GM21529 (cell line): ENCODE results near the gene PDLIM1.

Source experiments
- ATAC-seq: cut with Tn5 transposase; IDR thresholded peaks from one replicate; pipeline ENCODE4 v1.9.1; 2021; ENCODE audit not compliant: unreplicated experiment

PDLIM1 gene

DNA sequence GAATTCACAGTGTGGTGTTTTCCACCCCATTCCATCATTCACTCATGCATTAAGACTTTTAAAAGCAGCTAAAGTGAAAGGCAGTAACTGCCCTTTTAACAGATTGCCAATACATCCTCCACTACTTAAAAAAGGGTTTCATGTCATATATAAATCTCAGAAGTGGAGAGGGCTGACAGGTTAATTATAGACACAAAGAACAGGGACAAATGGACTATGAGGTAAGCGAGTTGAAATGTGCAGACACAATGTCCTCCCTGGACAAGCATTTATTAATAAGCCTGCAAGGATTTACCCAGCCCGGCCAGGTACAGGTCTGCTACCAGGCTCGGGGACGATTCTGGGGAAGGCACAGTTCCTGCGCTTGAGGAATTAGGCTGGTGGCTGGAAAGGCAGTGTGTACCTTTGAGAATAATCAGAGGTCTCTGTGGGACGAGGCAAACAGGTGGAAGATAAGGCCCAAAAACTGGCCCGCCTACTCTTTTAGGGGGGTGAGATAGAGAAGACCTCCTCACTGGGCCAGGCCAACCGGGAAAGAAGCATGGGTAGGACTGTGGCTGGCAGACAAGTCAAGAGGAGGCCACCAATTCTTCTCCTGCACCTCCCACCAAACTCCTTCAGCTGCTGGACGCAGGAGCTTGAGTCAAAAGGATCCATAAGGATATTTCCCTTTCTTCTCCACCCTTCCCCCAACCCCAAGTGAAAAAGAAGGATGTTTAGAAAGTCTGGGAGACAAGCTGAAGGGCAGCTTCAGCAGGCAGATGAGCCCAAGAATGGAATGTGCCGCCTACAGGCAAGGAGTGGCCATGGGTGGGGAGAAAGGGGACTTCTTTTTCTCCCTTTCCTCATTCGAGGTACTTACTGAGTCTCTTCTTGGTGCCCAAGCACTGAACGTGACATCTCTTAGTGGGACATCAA is 1.5 kb downstream of the PDLIM1 start:
- no peak for ATAC-seq

DNA sequence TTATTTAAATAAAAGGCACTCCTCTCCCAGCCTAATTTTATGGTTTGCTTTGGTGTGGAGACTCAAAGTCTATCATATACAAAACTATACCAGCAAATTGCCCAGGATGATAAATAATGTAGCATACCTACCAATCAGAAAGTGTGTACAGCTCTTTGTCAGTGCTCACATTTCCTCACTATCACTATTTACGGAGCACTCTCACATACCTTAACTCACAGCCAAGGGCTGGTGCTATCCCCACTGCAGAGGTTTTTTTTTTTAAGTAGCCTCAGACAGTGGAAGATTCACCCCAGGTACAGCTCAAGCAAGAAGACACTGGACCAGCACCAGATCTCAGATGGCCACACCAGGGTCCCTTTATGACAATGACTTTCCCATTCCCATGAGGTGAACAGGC is 2.5 kb downstream of the PDLIM1 start:
- no peak for ATAC-seq

DNA sequence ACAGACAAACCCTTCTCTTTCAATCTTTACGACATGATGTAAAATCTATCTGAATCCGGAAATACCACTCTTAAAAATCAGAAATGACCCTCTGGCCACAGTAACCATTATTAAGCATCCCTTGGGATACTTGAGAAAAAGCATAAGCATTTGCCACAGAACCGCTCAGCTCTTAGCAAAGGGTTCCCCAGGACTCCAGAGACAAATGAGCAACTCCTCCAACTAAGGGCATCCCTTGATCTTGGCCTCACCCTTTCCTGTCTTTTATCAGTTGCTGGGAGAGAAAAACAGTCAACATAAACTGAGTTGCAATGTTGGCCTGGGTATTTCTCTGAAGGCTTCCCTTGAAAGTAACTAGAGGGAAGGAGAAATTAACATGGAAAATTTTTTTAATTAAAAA is 3.5 kb downstream of the PDLIM1 start:
- ATAC-seq, result no peak

DNA sequence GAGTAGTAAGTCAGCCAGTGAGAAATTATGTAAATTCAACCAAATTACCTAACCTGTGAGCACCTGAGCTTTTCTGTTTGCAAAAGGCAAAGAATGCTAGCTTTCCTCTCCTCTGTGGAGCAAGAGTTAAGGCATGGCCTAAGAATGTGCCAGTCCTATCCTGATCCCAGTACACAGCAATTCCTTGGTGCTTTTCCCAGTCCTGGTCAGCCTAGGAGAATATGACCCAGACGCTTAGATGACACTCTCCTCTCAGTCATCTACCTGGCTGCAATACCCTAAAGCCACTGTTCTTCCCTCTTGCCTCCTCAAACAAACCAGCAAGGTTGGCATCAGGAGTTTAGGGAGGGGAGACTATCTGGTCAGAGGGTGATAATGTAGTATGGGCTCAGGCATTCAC is 4.1 kb downstream of the PDLIM1 start:
- no peak for ATAC-seq

DNA sequence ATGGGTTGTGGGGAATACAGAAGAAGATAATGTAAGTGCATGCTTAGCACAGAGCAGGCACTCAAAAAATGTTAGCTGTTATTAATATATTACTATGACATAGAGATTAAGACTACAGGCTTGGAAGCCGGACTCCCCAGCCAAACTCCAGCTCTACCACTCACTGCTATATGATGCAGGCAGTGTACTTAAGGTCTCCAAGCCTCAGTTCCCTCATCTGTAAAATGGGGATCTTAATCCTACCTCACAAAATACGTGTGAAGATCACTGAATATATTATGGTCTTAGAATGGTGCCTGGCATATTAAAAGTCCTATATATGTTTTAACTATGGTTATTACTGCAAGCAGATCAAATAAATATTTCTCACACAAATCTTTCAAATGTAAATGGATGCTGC is 5.2 kb downstream of the PDLIM1 start:
- no peak for ATAC-seq

DNA sequence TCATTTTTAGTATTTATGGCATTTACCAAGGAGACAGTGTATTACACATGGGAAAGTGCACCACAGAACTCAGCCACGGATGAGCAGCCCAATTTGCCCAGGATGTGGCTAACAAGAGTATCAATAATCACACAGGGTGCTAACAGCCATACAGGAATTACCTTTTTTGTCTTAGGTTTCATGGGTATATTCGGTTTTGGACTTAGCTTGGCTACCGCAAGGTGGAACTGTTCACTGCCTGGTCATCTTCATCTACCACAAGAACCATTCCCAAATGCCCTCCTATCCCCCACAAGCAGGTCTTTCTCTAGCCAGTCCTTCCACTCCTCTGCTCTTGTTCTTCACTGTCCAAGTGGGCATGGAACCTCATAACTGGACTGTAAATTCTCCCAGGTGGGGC is 6.0 kb downstream of the PDLIM1 start:
- ATAC-seq, result no peak

DNA sequence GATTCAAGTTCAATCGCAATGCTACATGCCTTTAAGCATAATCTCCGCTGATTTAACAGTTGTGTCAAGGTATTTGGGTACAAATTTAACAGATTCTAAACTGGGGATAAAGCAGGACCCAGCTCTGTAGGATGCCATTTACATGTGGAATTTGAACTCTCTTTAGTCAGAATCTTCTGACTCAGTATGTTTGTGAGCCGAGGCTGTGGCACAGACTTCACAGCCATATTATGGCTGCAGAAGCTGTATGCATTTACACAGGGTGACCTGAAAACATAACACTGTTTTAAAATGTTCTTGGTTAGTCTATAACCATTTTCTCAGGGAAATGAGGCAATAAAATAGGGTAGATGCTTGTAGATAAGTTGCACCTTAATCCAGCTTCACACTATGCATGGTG is 8.7 kb downstream of the PDLIM1 start:
- ATAC-seq, result no peak

DNA sequence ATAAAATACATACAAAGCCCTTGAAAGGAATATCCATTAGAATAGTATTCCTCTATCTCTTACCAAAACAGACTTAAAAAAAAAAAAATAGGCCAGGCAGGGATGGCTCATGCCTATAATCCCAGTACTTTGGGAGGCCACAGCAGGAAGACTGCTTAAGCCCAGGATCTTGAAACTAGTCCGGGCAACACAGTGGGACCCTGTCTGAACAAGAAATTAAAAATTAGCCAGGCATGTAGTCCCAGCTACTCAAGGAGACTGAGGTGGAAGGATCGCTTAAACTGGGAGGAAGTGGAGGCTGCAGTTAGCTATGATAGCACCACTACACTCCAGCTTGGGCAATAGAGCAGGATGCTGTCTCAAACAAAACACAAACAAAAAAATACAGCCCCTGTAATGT is 9.6 kb downstream of the PDLIM1 start:
- no peak for ATAC-seq

DNA sequence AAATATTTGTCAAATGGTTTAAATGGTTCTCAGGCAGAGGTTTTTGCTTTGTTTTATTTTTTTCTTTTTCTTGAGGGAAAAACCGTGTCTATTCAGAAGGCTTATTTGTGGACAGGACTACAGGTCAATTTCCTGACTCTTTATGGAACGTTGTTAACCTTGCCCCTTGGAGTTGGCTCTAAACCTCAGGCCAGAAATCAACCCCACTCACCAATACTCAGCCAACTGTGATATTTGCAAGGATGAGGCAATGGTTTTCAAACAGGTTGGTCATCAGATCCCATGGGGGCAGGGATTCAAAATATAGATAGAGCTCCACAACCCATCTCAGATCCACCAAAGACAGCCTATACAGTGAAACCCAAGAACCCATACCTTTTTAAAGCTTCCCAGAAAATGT is 10.2 kb downstream of the PDLIM1 start:
- ATAC-seq, result no peak

DNA sequence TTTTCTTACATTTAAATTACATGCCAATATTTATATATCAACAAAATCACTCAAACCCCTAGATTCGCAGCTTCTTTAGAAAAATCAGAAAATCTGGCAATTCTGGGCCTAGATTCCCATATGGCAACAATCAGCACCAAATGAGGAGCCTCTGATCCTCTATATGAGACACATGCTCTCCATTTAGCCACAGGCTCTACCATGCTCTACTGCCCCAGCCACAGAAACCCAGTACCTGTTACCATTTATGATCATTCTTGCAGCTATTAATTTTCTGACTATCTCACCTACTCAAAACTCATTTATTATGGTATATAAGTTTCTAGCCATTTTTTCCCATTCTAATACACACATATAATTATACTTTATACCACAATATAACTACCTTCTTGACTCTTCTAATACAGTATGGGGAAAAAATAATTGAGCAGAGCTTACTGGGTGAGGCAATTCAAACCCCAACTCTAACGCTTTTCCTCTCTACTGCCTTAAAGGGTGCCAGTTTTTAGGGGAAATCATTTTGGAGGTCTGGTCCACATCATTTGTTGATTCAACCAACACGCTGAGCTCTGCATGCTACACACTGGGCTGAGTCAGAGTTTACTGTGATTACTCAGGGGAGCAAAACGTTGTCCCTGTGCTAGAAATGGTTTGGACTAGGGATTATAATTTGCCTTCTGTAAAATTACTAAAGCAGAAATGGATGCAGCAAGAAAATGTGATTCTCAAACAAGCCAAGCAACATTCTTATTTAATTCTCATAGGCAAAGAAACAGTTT is 11.6 kb downstream of the PDLIM1 start:
- ATAC-seq, result peak; percentile 42

DNA sequence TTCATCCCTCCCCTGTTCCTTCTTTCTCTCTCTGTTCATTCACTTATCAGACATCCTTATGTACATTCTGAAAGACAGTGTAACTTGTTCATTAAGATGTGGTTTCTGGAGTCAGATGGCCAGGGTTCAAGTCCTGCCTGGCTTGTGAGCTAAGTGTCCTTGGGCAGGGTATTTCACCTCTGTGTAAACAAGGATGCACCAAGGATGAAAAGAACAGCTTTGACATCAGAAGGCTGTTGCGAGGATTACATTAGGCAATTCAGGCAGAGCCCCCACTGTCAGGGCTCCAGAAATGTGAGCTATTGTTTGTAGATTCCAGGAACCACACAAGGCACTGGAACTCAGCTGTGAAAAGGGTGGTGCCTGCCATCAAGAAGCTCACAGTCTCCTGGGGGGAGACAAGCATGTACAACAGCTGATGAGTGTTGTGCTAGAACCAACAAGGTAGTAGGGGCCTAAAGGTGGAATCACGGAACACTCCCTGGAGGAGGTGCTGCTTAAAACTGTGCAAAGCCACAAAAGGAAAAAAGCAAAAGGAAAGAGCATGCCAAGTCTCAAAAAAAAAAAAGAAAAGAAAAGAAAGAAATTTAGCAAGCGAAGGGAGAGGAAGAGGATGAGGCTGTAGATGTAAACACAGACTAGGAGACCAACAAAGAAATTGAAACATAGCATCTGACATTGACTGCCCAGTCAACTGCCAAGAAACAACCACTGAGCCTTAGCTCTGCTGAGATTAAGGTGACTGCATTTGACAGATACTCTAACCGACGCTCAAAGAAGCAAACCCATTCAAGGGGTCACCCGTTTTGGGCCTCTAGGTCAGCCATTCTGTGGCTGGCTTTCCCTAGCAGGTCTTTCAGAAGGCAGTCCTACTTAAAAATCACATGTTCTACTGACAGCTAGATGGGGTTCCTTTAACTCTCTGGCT is 12.5 kb downstream of the PDLIM1 start:
- no peak for ATAC-seq

DNA sequence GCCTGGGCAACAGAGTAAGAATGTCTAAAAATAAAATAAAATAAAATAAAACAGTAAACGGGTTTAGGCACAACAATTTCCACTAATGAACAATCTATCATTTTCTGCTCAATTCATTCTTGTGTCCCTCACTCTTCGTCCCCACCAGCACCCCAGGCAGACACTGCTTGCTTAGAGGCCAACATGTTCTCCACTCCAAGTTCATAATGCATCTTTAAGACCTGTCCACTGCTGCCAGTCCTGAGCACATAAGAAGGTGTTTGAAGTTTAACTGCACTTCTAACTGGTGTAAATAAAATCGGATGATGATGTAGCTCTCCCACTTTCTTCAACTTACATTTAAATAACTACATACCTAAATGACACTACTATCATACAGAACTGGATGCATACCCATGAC is 13.2 kb downstream of the PDLIM1 start:
- no peak for ATAC-seq

DNA sequence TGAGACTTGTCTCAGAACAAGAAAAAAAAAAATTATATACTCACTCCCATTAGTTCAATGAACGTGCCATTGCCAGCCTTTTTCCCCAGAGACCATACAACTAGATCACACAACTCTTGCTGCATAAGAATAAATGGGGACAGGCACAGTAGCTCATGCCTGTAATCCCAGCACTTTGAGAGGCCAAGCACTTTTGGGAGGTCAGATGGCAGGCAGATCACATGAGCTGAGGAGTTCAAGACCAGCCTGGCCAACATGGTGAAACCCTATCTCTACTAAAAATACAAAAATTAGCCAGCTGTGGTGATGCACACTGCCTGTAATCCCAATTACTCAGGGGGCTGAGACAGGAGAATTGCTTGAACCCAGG is 13.6 kb downstream of the PDLIM1 start:
- ATAC-seq, result no peak

DNA sequence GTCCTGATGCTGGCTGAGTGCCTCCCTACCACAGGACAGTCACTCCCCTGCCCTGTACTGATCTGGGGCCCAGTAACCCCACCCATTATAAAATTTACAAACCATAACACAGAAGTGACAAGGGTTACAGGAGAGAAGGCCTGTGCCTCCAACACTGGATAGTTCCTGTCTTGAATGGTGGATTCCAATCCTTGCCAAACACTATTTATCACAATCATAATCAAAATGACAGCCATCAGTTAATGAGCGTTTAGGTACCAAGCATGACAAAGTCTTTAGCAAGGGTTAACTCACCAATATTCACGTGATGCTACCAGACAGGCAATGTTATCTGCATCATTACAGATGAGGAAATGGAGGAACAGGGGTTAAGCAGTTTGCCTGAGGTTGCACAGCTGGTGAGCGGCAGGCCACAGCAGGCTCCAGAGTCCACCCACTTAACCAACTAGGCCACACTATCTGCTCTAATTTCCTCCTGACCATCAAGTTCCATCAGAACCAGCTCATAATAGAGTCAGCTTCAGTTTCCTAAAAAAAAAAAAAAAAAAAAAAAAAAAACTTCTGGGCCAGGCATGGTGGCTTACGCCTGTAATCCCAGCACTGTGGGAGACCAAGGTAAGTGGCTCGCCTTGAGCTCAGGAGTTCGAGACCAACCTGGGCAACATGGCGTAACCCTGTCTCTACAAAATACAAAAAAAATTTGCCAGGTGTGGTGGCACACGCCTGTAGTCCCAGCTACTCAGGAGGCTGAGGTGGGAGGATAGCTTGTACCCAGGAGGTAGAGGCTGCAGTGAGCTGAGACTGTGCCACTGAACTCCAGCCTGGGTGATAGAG is 14.2 kb downstream of the PDLIM1 start:
- no peak for ATAC-seq

DNA sequence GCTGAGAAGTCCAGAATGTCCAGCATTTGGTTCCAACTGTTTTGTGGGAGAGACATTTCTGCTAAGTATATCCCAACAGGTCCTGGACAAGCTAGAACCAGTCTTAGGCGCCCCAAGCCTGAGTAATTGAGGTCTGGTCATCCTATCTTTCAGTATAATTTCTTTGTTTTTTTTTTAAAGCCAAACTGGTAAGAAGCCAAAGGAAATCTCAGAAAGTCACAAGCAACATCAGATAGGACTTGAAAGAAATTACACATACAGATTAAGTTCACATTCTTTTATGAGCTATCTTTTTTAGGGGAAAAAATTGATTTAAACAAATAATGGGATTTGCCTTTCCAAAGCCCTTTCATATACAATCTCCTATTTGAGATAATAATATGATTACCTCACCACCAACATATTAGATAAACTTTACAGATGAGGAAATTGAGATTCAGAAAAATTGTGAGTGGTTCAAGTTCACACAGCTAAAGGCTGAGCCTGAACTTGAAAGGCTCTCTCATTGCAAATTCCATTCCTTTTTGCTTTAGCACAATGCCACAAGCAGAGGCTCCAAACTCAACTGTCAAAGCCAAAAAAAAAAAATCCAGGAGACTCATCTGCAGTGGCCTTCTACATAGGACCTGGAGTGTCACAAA is 15.0 kb downstream of the PDLIM1 start:
- ATAC-seq, result no peak

DNA sequence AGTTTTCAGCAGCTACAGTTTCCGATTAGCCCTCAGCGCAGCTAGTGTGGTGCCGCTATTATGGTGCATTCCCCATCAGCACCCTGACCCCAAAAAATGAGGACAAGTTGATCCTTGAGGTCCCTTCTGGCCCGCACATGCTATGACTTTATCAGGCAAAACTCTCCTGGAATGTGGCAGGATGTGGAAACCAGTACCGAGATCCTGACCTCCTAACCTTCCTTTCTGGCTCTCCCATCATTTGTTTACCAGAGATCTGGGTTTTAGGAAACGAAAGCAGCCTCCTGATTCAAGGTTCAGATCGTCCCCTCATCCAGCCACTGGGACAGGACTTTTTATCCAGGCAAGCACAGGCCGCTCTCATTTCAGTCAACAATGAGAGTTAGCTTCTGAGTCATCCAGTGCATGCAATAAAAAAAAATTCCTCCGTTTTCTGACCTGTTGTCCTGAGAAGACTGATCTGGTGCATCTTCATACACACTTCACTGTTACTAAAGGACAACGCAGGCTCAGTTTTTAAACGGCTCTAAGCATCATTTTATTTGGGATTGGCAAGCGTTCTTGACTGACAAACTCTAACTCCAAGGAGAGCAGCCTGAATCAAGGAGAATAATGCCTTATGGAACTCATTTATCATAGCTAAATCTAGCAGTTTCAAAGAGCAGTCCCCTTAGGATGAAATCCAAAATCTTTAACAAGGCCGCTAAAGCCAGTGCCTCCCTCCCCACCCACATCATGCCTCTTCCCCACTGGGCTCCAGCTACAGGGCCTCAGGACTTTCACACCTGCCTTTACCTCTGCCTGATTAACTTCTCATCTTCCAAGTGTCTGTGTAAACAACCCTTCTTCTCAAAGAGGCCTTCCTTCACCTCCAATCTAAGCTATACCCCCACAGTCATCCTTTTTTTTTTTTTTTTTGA is 17.1 kb downstream of the PDLIM1 start:
- no peak for ATAC-seq

DNA sequence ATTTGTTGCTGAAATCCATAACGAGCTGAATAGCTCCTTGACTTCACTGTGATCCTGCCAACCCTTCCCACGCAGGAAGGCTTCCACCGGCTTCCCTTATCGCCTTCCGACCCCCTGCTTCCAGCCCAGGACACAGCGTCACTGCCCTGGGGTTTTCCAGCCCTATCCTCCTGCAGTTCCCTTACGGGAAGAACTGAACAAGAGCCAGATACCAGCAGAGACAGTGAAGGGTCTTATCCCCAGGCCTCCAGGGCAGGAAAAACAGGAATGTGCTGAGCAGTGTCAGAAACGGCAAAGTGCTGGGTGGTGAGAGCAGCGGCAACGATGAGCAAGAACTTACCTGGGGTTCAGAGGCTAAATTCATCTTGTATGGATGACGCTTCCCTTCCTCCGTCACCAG is 22.4 kb downstream of the PDLIM1 start:
- ATAC-seq, result no peak

DNA sequence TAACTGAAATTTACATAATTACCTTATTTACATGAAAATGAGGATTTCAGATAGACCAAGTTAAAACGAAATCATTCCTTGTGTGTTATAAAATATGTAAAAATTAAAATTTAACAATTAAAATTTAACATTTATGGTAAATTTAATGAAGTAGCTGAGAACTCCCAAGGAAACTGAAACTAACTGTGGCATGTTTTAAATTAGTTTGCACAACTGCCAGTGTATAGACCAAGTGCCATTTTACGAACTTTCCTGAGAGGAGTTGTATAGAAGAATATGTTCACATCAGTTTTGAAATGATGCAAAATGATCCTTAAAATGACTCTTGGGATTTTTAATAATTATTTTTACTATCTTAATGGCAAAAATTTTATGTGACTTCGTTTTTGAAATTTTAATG is 23.6 kb downstream of the PDLIM1 start:
- ATAC-seq, result no peak

DNA sequence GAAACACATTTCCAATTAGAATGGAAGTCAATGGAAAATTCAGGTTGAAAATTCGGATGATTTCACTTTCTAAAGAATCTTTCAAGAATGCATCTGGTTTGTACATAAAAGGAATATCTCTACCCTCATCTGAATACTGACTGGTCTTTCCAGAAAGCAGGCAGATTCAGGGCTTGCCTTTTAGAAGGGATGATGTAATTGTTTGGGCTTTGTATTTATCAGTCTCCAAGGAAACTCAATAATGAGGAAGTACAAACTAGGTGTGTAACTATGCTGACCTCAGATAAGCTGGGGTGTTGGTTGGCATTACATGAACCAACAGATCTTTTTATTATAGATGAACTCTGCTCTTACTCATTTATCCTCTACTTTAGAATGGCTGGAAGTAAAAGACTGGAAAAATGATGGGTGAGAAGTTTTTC is 24.1 kb downstream of the PDLIM1 start:
- ATAC-seq, result peak; percentile 94
